Lung (tissue), 12 donors: Measurements from ENCODE around the gene CYP24A1. TPM values are rescaled to one million over a fixed set of nuclear protein-coding genes. Genes with fewer than 3 reads are reported as not detected.

Source experiments
- ATAC-seq: fragments of 200-7000 bp; cut with Tn5 transposase; one replicate; pipeline ENCODE4 v1.9.1; 2020; ENCODE audit warnings: moderate number of reproducible peaks; ENCODE audit not compliant: insufficient read depth, low FRiP score
- DNase-seq, 3 donors: peaks; one replicate each; pipeline ENCODE4 v3.0.0-alpha.2; 2013 to 2017
- H3K27ac ChIP-seq, 2 donors: one replicate each; pipeline ENCODE4 v1.5.1; 2013; ENCODE audit warnings: mild to moderate bottlenecking in 2 of 2, moderate library complexity in 2 of 2, control low read depth in 1 of 2, inconsistent platforms in 1 of 2, low read depth in 1 of 2, low read length in 1 of 2
- H3K27me3 ChIP-seq, 3 donors: one replicate each; pipeline ENCODE4 v1.5.1; 2013; ENCODE audit warnings: low read length in 2 of 3; ENCODE audit not compliant: control insufficient read depth in 3 of 3, insufficient read depth in 3 of 3
- H3K36me3 ChIP-seq, 4 donors: one replicate each; pipeline ENCODE4 v1.5.1; 2013; ENCODE audit warnings: low read length in 4 of 4, mild to moderate bottlenecking in 1 of 4, moderate library complexity in 1 of 4; ENCODE audit not compliant: control insufficient read depth in 4 of 4, insufficient read depth in 4 of 4
- H3K4me1 ChIP-seq, 5 donors: one replicate each; pipeline ENCODE4 v1.5.1; 2013; ENCODE audit warnings: low read length in 5 of 5, mild to moderate bottlenecking in 2 of 5, moderate library complexity in 1 of 5; ENCODE audit not compliant: control insufficient read depth in 5 of 5, insufficient read depth in 5 of 5
- H3K4me3 ChIP-seq: one replicate; pipeline ENCODE4 v1.5.1; 2013; ENCODE audit warnings: mild to moderate bottlenecking, control low read depth, moderate library complexity
- H3K9ac ChIP-seq, 2 donors: one replicate each; pipeline ENCODE4 v1.5.1; 2013; ENCODE audit warnings: low read length in 2 of 2, control low read depth in 1 of 2; ENCODE audit not compliant: insufficient read depth in 1 of 2
- H3K9me3 ChIP-seq, 4 donors: one replicate each; pipeline ENCODE4 v1.5.1; 2013; ENCODE audit warnings: low read length in 3 of 4, mild to moderate bottlenecking in 1 of 4, moderate library complexity in 1 of 4; ENCODE audit not compliant: control insufficient read depth in 4 of 4, insufficient read depth in 3 of 4
- CTCF ChIP-seq: IDR thresholded peaks from 2 replicates; pipeline ENCODE4 v1.5.1; 2012; ENCODE audit warnings: mild to moderate bottlenecking; ENCODE audit errors: control extremely low read depth, extremely low read depth
- WGBS, 2 donors: extraction: QIAGEN DNeasy Blood & Tissue Kit; methylation state at CpG; one replicate each; pipeline ENCODE4 v1.1.7; 2013; 5-methylcytosine and 5-hydroxymethylcytosine counted together
- polyA plus RNA-seq, 2 donors: library from polyadenylated mRNA; stranded (reverse); fragments of 200-250 nt; gene quantifications; one replicate each; pipeline ENCODE4 v1.2.1, GENCODE V29; 2013
- total RNA-seq, 2 donors: library from RNA; depleted of rRNA in 1 of 2; stranded (reverse); fragments of >200 nt in 1 of 2; gene quantifications; one replicate each; pipeline ENCODE4 v1.2.1, GENCODE V29; 2014 to 2021
- donor health status: control.
- donor health status: control.
- donor health status: Bipolar disorder and iron deficiency.
- donor health status: healthy.
- donor health status: DM: yes; HTN: yes; CAD: no.

Gene CYP24A1
- total and polyA plus RNA-seq, 4 donors = 0.30 to 5.9 (median 1.1) TPM

- Histone ChIP-seq H3K27ac (no peak overlapping the region), H3K9ac (no peak overlapping the region), H3K4me1 (peaks cover 0 to 17% (median 12%) of the 10 kb centered on the region in 5 donors), H3K27me3 (no peaks in the 10 kb centered on the region), H3K36me3 (no peaks in the 10 kb centered on the region), H3K4me3 (no peak overlapping the region), H3K9me3 (no peaks in the 10 kb centered on the region)
- 88 to 92% methylated on average over 8 of the region's 8 CpGs for WGBS, 2 donors
- ATAC-seq (no peak), DNase-seq (no peak)
- no peak for TF ChIP-seq CTCF
Observed at GRCh38 chr20:54205450-54205849, 31.7 kb upstream of the CYP24A1 start.

- Histone ChIP-seq H3K9me3 (no peaks in the 10 kb centered on the region), H3K4me3 (no peak overlapping the region), H3K36me3 (no peaks in the 10 kb centered on the region), H3K9ac (no peak overlapping the region), H3K27me3 (no peaks in the 10 kb centered on the region), H3K4me1 (peaks cover 0 to 10% (median 7%) of the 10 kb centered on the region in 5 donors), H3K27ac (no peak overlapping the region)
- WGBS, 2 donors = 86 to 94% methylated on average over 5 of the region's 5 CpGs
- ATAC-seq (no peak), DNase-seq (no peak)
- TF ChIP-seq CTCF = no peak
Observed at GRCh38 chr20:54204481-54204880, 30.7 kb upstream of the CYP24A1 start.

- H3K27me3 ChIP-seq = no peaks in the 10 kb centered on the region
- no peak for TF ChIP-seq CTCF
- H3K4me3 ChIP-seq = no peak overlapping the region
- WGBS, 2 donors = 80 to 91% methylated on average over 6 of the region's 6 CpGs
- H3K36me3 ChIP-seq = no peaks in the 10 kb centered on the region
- H3K4me1 ChIP-seq = peaks cover 0 to 6% (median 3%) of the 10 kb centered on the region in 5 donors
- ATAC-seq (no peak), DNase-seq (no peak)
- no peak overlapping the region for H3K9ac ChIP-seq
- H3K9me3 ChIP-seq = no peaks in the 10 kb centered on the region
- H3K27ac ChIP-seq = no peak overlapping the region
Observed at GRCh38 chr20:54204063-54204462, 30.3 kb upstream of the CYP24A1 start.

GRCh38 chr20:54203281-54203680, 29.5 kb upstream of the CYP24A1 start:
- WGBS, 2 donors = 57 to 72% methylated on average over 5 of the region's 5 CpGs

More at GRCh38 chr20:54203281-54203680, 29.5 kb upstream of the CYP24A1 start:
- no peaks in the 10 kb centered on the region for H3K27me3 ChIP-seq
- no peaks in the 10 kb centered on the region for H3K36me3 ChIP-seq
- ATAC-seq = no peak
- H3K9ac ChIP-seq = no peak overlapping the region
- H3K9me3 ChIP-seq = no peaks in the 10 kb centered on the region
- no peak for TF ChIP-seq CTCF
- H3K27ac ChIP-seq = no peak overlapping the region
- H3K4me3 ChIP-seq = no peak overlapping the region
- peaks cover 0 to 1% (median 0%) of the 10 kb centered on the region in 5 donors for H3K4me1 ChIP-seq
- no peak for DNase-seq
